GM21717 (cell line): ENCODE measurements around the gene PRR36.

ENCODE experiments used
- ATAC-seq: cut with Tn5 transposase; IDR thresholded peaks from one replicate; pipeline ENCODE4 v1.9.1; 2021; ENCODE audit warnings: mild to moderate bottlenecking, moderate library complexity; ENCODE audit not compliant: unreplicated experiment

Gene PRR36

DNA sequence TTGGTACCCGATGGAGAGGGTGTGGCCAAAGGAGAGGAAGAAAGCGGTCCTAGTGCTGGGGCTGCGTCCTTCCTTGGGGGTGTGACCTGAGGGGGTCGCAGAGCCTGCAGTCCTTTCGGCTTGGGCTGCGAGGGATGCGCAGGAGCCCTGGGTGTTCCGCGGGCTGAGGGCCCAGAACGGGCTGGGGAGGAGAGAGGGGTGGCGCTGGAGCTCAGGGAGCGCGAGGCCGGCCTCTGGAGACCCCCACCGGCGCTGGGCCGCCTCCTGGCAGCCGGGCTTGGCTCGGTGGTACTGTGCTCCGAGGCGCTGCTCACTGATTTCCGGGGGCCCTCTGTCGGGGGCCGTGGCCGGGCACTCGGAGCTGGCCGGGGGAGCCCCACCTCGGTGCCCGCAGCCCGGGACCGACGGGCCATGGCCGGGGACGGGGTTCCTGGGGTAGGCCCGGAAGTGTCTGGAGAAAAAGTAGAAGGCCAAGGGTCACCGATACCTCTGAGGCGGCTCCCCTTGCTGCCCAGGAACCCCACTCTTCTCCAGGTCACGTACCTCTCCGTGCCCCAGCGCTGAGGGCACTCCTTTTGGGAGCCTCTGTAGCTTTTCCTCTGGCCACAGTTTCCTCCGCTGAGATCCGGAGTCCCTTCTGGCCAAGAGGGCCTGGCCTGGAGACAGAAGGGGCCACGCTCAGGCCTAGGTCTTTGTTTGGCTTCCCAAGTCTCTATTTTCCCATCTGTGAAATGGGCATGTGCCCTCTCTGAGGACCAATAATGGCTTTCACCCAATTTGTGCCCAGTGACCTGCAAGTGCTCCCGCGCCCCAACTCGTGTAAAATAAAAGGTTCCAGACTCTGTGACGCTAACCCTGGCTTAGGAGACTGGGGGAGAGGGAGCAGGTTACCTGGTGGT is 1.6 kb downstream of the PRR36 start:
- ATAC-seq = no peak

DNA sequence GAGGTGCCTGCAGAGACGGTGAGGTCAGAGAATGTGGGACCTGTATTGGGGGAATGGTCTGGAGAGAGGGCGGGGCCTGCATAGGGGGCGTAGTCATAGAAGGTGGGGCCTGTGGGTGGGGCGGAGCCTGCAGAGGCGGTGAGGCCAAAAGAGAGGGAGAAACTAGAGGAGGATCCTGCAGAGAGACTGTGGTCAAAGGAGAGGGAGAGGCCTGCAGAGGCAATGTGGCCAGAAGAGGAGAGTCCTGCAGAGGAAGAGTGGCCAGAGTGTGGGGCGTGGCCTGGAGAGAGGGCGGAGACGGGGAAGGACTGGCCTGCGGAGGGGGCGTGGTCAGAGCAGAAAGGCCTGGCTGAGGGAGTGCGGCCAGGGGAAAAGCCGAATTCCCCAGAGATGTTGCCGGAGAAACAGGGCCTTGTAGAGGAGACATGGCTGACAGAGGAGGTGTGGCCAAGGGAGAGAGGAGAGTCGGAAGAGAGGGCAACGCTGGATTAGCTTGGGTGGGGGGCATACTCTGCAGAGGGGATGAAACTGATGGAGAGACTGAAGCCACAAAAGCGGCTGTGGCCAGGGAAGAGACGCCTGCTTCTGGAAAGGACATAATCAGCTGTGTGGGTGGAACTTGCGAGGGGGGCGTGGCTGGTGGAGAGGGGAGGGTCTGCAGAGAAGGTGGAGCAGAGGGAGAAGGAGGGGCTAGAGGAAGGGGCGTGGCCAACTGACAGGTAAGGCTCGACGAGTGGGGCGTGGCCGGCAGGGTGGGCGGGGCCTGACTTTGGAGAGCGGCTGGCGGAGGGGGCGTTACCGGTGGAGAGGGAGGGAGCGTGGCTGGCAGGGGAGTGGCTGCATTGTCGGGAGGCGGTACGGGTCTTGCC is 2.5 kb downstream of the PRR36 start:
- ATAC-seq = no peak

DNA sequence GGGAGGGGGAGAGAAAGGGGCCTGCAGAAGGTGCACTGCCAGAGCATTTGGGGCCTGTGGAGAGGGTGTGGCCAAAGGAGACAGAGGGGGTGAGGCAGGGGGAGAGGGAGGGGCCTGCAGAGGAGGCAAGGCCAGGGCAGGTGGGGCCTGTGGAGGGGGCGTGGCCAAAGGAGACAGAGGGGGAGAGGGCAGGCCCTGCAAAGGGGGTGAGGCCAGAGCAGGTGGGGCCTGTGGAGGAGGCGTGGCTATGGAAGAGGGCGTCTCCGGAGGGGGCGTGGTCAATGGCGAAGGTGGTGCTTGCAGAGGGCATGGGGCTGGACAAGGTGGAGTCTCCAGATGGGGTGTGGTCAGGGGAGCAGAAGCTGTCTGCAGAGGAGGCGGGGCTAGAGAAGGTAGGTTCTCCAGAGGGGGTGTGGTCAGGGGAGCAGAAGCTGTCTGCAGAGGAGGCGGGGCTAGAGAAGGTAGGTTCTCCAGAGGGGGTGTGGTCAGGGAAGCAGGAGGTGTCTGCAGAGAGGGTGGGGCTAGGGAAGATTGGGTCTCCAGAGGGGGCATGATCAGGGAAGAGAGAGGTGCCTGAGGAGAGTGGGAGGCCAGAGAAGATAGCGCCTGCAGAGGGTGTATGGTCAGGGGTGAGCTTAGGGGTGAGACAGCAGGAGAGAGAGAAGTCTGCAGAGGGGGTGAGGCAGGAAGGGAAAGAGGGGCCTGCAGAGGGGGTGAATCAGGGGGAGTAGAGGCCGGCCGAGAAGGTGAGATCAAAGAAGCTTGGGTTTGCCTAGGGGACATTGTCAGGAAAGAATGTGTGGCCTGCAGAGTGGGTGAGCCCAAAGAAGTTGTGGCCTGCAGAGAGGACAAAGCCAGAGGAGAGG is 3.4 kb downstream of the PRR36 start:
- no peak for ATAC-seq

DNA sequence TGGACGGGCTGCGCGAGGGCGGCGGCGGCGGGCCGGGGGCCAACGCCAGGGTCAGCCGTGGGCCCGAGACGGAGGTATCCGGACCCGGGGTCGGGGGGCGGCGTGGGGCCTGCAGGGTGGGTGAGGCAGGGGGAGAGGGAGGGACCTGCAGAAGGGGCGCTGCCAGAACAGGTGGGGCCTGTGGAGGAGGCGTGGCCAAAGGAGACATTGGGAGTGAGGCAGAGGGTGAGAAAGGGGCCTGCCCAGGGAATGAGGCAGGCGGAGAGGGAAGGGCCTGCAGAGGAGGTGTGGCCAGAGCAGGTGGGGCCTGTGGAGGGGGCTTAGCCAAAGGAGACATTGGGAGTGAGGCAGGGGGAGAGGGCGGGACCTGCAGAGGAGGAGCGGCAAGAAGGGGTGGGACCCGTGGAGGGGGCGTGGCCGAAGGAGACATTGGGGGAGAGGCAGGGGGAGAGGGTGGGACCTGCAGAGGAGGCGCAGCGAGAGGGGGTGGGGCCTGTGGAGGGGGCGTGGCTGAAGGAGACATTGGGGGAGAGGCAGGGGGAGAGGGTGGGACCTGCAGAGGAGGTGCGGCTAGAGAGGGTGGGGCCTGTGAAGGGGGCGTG is 4.2 kb downstream of the PRR36 start:
- ATAC-seq = peak; percentile 12

DNA sequence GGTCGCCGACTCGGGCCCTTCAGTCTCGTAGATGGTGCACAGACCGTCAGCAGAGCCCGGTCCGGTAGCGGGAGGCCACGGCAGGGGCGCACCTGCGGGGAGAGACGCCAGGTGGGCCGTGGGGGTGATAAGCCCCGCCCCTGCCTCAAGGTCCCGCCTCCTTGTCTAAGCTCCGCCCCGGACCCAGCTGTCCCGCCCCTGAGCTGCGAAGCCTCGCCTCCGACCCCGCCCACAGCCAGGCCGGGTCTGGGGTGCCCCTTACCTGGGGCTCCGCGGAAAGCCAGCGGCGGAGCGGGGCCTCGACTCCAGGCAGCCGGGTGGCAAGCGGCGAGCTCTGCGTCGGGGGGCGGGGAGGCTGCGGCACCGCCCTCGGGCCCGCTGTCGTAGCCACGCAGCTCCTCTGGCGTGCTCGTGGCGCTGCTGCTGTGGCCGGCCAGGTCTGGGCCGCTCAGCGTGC is 4.7 kb downstream of the PRR36 start:
- peak; percentile 42 for ATAC-seq

DNA sequence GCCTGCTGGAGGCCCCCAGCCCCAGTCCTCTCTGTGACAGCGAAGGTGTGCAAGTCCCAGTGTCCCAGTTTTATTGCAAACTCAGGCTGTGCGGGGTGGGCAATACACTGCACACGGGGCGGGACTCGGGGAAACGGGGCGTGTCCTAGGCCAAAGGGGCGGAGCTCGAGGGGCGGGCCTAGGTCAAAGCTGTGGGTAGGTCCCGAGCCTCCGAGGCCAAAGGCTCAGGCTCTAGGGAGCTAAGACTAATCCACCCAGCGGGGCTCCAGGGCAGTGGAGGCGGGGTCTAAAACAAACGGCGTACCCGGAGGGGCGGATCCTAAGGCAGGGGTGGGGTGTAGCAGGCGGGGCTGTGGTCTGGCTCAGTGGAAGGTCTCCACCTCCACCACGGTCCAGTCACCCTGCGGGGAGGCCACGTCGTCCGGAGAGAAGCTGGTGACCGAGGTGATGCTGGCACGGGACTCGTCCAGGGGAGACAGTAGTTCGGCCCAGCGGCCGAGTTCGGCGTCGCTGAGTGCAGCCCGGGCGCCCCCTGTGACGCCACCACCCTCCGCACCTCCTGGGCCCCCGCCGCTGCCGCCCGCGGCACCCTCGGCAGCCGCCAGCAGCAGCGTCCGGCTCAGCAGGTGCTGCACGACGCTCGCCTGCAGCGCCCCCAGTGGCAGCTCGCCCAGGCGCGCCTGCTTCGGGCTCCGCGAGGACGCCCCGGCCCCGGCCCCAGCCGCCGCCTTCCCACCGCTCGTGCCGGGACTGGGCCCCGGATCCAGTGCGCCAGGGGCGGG is 5.3 kb downstream of the PRR36 start:
- ATAC-seq = peak; percentile 39

DNA sequence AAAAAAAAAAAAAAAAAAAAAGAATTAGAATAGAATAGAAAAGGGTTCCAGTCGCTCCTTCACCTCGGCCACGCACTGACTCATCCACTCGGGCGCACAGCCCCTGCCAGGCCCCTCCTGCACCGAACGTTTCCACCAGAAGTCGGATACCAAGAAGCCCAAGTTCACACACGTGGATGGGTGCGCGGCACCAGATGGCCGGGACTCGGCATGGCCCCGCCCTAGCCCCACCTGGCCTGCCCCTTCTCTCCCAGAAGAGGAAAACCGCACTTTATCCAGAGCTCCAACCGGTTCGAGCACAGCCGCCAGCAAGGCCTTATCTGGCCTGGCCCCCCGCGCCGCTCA is 5.9 kb downstream of the PRR36 start:
- no peak for ATAC-seq

DNA sequence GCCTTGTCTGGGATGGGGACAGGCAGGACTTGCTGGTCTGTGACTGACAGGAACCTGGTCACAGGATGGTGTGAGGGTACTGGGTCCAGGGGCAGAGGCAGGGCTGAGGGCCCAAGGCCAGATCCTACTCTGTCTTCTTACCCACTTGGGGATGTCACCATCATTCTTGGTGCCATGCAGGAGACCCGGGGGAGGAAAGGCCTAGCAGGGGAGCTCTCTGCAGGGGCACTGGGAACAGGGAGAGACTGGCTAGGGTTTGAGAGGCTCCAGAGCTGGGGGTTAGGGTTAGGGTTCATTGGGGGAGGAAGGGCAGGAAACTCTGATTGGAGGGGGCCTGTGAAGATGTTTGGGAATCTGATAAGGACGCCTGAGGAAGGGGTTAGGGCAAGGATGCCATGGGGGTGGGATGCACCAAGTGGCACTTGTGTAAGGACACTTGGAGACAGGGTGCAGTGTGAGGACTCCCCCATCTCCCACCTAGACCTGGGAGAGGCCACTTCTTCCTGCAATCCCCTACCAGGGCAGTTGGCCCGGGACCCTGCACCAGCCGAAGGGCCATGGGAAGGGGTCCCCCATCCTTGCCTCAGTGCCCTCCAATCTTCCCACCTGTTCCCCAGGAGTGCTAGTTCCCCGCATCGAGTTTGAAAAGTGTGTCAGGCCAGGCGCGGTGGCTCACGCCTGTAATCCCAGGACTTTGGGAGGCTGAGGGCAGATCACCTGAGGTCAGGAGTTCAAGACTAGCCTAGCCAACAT is 6.9 kb downstream of the PRR36 start:
- ATAC-seq = no peak

DNA sequence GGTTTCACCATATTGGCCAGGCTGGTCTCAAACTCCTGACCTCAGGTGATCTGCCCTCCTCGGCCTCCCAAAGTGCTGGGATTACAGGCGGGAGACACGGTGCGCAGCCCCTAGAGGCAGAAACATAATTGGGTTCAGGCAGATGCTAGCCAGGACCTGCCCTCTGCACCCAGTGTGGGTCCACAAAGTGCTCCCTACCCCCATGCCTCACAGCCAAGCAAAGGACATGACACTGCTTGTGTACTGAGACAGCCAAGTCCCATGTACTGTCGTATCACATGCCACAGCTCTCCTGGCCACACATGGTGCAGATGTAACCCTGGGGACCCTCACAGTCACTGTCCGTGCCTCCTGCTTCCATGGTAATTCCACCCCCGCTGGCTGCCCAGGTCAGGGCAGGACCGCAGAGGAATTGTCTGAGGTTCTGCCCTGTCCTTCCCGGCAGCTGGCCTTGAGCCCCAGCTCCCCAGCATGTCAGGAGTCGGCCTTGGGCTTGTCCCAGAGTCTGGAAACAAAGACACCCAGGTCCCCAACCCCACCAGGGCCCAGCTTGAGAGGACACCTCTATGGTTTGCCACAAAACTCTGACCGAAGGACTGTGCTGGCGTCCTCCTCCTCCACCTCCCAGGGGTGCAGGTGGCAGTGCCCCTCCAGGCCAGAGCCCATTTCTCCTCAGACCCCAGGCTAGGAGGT is 7.6 kb downstream of the PRR36 start:
- ATAC-seq = no peak

DNA sequence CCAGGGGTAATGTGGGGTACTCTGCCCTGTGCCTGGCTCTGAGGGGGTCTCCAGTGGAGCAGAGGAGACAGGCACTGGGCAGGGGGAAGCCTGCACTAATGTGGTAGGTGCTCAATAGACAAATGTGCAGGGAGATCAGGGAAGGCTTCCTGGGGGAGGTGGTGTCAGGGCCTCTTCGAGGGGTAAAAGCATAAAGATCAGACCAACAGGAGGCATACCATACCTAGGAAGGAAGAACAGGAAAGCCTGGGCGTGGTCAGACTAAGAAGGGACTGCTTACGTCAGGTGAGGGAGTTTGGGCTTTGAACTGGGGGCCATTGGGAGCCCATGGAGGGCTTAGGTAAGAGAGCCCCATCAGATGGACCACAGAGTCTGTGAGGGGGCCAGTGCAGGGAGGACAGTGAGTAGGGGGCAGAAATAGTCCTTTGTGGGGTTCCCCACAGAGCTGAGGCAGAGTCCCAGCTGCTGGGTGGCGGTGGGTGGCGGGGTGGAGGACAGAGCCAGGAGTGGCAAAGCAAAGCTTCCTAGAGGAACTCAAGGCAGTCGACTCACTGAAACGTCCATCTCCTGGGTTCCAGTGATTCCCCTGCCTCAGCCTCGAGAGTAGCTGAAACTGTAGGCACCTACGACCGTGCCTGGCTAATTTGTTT is 8.8 kb downstream of the PRR36 start:
- no peak for ATAC-seq

DNA sequence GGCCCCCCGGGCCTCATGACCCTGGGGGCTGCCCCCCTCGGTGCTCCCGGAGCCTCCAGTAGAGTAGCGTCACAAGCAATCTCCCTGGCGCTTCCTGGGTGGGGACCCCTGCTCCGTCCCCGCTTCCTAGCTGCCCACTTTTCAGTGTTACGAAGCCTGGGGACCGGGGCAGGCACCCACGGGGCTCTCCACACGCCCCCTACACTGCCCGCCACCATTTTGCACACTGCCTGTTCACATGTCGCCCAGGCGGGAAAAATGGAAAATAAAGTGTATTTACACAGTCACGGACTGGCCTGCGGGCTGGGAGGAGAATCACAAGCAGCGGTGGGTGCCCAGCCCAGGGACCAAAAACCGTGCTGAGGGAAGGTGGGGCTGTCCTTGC is 9.5 kb downstream of the PRR36 start:
- no peak for ATAC-seq

DNA sequence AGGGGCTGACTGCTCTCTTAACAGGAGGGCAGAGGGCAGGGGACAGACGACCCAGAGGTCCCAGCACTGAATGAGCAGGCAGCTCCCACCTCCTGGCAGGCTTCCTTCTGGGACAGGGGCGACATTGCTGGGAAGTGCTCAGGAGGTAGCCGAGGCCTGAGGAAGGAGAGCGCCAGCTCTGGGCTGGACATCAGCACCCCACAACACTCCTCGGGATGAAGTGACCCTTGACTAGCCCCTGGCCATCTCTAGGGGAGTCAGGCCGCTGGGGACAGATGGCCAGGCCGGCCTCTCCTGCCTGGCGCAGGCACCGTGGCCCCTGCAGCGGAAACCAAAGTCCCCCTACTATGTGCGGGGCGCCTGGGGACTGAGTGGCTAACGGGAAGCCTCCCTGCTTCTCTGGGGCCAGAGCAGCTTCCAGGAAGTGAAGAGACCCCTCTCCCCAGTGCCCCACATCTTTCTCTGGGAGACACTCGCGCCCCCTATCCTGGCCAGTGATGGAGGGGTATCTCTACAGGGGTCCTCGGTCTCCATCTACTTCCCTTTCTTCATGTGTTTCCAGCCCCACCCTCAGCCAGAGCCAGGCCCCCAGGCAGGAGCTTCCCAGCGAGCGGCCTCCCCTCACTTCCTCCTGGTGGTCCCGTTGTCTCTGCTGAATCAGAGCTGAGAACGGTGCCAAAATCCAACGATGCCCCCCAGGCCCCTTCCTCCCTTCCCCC is 10.1 kb downstream of the PRR36 start:
- no peak for ATAC-seq

DNA sequence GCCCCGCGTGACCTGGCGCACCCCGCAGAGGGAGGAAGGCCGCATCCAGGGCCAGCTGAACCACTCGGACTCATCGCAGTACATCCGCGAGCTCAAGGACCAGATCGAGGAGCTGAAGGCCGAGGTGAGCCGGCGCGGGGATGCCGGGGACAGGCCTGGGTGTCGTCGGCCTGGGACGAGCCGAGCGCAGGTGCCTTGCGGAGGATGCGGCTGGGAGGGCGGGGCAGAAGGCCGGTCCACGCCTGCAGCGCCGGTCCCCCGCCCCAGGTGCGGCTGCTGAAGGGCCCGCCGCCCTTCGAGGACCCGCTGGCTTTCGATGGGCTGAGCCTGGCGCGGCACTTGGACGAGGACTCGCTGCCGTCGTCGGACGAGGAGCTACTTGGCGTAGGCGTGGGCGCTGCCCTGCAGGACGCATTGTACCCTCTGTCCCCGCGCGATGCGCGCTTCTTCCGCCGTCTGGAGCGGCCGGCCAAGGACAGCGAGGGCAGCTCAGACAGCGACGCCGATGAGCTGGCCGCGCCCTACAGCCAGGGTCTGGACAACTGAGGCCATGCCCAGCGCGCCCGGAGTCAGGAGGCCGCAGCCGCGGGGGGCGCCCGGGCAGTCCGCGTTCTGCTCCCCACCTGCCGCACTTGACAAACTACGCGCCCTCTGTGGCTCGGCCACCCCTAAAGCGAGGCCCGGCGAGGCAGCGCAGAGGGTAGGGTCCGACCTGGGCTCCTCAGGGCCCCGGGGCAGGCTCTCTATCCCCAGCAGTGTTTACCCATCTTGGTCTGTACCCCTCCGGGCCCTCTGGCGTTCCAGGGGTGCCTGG is 10.8 kb downstream of the PRR36 start:
- ATAC-seq = no peak

DNA sequence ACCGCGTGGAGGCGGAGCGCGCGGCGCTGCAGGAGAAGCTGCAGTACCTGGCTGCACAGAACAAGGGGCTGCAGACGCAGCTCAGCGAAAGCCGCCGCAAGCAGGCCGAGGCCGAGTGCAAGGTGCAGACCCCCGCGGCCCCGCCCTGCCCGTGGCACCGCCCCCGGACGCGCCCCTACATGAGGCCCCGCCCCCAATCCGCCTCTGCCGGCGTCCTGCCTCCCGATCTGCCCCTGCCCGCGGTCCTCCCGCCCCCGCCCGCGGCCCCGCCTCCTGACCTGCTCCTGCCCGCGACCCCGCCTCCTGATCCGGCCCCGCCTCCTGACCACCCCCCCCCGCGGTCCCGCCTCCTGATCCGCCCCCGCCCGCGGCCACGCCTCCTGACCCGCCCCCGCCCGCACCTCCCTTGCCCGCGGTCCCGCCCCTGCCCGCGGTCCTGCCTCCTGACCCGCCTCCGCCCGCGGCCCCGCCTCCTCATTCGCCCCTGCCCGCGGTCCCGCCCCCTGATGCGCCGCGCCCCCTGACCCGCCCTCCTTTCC is 11.7 kb downstream of the PRR36 start:
- ATAC-seq = no peak

DNA sequence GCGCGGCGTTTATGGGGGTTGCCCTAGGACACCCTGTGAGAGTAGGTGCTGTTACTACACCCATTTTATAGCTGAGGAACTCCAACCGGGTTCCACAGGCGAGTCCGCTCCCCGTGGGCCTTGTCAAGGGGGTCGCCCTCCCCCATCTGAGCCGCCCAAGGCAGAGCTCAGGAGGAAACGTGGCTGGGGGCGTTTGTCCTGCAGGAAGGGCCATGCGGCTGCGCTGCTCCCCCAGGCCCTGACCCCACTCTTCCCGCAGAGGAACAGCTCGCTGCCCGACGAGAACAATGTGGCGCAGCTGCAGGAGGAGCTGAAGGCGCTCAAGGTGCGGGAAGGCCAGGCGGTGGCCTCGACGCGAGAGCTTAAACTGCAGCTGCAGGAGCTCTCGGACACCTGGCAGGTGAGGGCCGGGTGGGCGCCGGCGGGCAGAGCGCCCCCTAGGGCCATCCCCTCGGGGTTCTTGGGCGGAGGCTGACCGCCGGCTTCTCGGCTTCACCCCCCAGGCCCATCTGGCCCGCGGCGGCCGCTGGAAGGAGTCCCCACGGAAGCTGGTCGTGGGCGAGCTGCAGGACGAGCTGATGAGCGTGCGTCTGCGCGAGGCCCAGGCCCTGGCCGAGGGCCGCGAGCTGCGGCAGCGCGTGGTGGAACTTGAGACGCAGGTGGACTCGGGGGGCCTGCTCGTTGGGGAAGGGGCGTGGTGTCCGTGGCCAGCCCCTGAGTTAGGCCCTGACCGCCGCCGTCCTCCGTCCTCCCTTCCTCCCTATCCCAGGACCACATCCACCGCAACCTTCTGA is 12.4 kb downstream of the PRR36 start:
- no peak for ATAC-seq
